Measurements from ENCODE around the gene CIAPIN1.

DNA sequence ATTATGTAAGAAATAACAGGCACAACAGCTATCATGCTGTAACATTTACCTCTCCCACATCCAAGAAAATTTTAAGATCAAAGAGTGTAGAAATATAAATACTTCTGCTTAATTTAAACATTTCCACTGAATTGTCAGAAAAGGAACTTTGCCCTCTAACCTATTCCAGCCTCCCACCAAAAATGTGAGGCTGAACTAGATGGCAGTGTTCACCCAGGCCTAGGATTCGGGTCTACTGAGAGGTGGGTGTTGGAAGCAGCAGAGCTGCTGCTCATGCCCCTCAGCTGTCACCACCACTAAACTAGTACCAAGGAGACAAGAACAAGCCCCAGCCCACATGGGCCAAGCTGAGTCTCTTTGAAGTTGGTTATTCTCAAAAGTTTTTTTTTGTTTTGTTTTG is 11.3 kb downstream of the CIAPIN1 start:
- TF ChIP-seq POLR2AphosphoS5 (IDR thresholded peaks at IDR 0.05; ENCODE audit: low read depth), result no peak
- TF ChIP-seq, protein P1, sequence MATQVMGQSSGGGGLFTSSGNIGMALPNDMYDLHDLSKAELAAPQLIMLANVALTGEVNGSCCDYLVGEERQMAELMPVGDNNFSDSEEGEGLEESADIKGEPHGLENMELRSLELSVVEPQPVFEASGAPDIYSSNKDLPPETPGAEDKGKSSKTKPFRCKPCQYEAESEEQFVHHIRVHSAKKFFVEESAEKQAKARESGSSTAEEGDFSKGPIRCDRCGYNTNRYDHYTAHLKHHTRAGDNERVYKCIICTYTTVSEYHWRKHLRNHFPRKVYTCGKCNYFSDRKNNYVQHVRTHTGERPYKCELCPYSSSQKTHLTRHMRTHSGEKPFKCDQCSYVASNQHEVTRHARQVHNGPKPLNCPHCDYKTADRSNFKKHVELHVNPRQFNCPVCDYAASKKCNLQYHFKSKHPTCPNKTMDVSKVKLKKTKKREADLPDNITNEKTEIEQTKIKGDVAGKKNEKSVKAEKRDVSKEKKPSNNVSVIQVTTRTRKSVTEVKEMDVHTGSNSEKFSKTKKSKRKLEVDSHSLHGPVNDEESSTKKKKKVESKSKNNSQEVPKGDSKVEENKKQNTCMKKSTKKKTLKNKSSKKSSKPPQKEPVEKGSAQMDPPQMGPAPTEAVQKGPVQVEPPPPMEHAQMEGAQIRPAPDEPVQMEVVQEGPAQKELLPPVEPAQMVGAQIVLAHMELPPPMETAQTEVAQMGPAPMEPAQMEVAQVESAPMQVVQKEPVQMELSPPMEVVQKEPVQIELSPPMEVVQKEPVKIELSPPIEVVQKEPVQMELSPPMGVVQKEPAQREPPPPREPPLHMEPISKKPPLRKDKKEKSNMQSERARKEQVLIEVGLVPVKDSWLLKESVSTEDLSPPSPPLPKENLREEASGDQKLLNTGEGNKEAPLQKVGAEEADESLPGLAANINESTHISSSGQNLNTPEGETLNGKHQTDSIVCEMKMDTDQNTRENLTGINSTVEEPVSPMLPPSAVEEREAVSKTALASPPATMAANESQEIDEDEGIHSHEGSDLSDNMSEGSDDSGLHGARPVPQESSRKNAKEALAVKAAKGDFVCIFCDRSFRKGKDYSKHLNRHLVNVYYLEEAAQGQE (IDR thresholded peaks at IDR 0.05; ENCODE audit: insufficient replicate concordance, low read depth), result no peak
- no peak for TF ChIP-seq CTCF (IDR thresholded peaks at IDR 0.05; ENCODE audit: insufficient read depth, low read length)
